IPS DF 19.7 (cell line): Measurements from ENCODE around the gene GPS1.

Experiments used
- DNase-seq: peaks from one replicate; pipeline ENCODE4 v3.0.0-alpha.2; 2013; ENCODE audit warnings: low read depth, low spot score

GPS1 gene

DNA sequence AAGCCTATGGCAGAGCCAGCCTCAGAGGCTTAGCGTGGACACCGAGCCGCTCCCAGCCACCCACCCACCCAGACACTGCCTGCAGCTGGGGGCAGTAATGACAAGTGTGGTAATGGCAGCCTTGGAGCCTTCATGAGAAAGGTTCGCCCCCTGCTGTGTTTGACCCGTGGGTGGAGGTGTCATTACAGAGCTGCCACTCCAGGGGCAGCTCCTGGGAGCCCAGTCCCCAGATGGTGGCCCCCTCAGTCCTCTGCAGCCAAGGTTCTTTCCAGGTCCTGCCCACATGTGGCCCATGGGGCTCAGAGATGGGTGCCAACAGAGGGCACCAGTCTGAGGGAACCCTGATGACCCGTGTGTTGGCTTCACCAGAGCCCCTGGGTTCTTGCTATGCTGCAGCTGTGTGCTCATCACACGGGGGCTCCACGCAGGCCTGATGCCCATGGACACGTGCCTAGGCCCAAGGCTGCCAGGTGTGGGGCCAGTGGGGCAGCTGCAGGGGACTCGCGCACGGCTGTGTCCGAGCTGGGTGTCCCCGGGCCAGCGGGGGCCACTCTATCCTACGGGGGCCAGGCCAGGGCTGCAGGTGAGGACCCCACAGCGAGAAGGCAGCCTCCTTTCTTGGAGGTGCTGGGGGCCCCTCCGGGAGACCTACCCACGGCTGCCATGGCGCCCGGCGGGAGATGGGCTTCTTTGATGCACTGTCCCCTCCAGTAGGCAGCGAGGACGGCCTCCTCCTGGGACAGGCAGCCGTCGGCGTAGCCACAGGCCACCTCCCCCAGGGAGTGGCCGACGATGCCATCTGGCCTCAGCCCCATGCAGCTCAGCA lies 38.2 kb downstream of the GPS1 start:
- DNase-seq, result no peak

DNA sequence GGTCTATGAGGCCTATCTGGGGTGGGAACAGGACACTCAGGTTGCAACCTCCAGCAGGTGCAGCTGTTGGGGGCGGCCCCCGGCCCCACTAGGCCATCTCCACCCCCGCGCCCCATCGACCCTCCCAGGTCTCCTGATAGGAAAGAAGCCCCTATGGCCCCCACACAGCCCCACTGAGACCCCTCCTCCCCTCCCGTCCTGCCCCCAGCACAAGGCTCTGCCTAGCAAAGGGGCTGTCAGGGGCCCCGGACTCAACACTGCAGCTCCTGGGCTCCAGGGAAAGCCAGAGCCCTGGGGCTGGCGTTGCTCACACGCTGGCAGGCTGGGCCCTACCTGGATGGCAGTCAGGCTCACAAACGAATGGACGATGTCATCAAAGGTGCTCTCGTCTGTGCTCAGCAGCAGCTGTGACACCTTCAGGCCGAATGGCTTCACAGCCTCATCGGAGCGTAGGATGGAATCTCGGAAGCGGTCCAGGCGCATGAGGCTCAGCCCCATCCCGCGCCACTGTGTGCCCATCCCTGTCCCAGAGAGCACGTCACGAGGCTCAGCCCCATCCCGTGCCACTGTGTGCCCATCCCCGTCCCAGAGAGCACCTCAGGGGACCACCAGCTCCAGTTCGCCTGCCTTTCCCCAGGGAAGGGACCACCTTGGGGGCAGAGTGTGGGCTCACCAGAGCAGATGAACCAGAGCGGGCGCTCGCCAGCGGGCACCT lies 39.0 kb downstream of the GPS1 start:
- DNase-seq, result no peak

DNA sequence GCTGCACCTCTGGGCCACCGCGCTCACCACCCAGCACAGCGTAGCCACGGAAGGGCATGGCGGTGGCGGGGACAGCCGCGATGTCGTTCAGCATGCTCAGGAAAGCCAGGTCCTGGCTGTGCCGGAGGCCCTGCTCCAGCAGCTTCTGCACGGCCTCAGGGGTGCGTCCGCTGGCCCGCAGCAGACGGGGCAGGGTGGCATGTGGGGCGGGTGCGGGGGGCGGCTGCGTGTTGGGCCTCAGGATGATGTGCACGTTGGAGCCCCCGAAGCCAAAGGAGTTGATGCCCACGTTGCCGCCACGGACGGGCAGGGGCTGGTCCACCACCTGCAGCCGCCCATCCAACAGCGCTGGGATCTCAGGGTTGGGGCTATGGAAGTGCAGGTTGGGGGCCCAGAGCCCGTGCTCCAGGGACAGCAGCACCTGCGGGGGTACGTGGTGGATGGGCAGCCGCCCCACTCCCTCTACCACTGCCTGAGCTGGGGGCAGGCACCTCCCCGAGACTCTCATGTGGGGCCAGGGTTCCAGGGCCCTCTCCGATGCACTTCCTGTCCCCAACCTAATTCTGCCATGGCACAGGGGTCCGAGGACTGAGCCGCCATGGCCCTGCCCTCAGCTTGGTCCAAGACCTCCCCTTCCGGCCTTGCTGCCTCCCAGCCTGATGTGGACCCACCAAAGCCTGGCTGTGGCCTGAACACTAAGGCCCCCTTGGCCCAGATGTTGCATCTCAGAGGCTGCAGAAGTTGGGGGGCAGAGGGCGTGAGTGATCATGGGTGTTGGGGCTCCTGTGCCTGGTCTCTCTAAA lies 39.8 kb downstream of the GPS1 start:
- DNase-seq, result no peak

DNA sequence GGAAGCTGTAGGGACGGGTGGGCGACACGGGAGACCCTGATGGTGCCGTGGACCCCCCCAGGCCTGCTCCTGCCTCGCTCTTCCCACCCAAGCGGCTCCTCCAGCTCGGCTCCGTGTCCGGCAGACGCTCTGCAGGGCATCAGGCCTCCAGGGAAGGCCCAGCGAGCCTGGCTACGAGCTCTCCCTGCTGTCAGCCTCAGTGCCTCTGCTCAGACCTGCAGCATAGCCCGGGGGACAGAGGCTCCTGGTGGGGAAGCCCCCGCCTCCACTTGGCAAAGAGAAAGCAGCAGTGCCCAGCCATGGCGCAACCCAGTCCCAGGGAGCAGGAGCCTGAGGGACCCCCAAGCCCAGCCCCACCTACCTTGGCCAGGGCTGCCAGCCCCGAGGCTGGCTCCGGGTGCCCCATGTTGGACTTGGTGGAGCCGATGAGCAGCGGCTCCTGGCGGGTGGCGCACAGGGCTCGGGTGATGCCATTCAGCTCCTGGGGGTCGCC lies 40.4 kb downstream of the GPS1 start:
- no peak for DNase-seq

DNA sequence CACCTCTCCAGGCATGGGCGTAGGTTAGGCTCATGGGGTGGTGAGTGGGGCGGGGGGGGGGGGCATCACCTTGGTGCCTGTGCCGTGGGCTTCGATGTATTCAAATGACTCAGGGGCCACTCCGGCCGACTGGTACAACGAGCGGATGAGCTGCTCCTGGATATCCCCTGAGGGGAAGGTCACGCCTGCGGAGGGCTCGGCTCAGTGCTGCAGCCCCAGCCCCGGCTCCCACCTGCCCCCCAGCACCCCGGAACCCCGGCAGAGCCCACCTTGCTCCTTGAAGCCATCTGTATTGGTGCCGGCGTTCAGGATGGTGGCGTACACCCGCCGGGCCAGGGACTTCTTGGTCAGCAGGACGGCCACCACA lies 40.9 kb downstream of the GPS1 start:
- DNase-seq, result no peak

DNA sequence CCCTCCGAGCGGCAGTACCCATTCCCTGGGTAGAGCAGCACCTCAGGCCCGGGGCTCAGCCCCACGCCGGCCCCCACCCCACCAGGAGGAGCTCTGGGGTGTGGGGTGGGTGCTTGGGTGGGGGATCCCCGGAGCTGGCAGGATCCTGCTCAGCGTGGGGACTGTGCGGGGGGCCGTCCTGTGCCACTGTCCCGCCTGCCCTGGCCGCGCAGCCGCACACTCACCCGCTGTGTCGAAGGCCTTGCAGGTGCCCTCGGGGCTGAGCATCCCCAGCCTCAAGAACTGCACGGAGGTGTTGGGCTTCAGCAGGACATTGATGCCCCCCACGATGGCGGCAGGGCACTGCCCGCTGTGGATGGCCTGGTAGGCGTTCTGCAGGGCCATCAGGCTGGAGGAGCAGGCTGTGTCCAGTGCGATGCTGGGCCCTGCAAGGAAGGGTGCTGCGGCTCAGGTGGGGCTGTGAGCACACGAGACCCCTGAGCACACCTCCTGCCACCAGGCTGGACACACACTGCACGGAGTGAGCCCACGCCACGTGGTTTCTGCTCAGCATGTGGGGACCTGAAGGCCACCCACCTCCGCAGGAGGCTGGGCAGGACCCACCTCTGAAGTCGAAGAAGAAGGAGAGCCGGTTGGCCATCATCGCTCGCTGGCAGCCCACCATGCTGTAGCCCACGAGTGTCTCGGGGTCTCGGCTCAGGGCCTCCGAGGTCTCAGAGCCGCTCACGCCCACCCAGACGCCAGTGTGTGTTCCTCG lies 41.5 kb downstream of the GPS1 start:
- DNase-seq, result no peak

DNA sequence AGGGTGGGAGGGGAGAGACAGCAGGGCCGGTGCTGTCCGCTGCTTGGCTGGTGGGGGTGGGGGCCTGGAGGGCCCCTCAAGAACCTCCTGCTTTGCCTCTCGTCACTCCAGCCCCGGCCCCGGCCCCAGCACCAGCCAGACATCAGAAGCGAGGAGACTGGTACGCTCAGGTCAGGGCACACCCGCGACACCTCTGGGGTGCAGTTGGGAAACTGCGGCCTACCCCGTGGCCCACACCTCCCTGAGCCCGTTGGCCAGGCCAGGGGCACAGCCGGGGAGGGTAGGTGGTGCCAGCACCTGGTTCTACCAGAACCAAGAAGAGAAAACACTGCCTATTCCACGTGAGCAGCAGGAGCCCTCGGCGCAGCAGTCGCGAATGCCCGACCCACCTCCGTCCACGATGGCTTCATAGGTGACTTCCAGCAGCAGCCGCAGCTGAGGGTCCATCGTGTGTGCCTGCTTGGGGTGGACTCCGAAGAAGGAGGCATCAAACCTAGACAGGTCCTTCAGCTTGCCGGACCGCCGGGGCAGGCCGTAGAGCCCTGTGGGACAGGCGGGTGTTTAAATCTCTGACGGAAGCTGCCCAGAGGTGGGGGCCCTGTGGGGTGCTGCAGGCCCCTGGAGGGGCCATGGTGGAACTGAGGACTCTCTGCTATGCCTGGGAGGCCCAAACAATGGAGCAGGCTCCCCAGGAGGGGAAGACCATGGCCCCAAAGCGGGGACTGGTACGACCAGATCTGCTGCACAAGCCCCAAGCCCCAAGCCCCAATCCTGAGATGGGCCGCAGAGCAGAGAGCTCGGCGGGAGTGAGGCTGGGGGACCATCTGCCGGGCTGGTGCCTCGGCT lies 43.5 kb downstream of the GPS1 start:
- no peak for DNase-seq

DNA sequence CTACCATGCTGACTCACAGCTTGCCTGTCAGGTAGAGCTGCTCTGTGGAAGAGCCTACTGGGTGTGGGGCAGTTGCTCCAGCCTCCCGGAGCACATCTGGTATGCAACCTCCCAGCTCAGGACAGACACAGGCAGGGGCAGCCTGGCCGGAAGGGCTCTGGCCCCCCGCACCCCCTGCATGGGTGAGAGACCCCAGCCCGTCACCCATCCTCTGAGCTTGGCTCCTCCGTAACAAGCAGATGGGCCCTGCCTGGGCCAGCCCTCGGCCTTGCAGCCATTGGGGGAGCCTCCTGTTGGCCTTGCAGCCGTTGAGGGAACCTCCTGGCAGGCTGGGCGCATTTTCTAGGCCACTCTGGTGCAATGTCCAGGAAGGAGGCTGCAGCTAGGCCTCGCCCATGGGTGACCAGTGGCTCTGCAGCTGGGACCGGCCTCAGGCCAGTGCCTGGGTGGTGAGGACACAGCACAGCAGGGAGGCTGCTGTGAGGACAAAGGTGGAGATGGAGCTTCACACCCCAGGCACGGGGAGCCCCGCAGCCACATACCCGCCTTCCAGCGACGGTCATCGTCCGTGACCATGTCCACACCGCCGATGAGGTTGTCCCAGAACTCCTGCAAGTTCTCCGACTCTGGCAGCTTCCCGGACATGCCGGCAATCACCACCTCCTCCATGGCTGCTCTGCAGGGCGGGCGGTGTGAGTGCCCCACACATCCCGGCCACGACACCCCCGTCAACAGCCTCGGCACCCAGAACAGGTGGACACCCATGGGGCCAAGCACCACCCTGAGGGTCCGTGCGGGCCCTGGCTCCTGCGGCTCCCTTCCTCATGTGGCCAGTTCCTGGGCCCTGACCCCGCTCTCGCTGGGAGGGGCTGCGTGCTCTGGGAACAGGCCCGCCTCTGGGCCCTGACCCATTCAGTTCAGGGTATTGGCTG lies 44.3 kb downstream of the GPS1 start:
- DNase-seq, result no peak

DNA sequence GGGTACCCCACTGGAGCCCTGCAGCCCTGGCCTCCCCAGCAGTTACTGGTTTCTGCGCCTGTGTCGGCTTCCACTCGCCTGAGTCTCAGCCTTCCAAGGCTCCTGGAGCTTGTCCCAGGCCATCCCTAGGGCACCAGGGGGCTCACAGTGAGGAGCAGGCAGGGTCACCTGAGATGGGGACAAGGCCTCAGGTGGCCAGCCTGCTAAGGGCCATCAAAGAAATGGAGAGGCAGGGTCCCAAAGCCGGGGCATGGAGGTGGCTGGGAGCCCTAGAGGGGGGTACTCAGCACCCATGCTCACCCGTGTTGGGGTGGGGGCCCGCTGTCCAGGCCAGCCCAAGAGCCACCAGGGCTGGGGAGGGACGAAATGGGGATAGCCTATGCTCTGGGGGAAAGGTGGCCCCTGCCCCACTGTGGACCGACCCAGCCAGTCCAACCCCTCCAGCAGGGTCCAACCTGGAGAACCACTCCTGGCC lies 45.0 kb downstream of the GPS1 start:
- no peak for DNase-seq

DNA sequence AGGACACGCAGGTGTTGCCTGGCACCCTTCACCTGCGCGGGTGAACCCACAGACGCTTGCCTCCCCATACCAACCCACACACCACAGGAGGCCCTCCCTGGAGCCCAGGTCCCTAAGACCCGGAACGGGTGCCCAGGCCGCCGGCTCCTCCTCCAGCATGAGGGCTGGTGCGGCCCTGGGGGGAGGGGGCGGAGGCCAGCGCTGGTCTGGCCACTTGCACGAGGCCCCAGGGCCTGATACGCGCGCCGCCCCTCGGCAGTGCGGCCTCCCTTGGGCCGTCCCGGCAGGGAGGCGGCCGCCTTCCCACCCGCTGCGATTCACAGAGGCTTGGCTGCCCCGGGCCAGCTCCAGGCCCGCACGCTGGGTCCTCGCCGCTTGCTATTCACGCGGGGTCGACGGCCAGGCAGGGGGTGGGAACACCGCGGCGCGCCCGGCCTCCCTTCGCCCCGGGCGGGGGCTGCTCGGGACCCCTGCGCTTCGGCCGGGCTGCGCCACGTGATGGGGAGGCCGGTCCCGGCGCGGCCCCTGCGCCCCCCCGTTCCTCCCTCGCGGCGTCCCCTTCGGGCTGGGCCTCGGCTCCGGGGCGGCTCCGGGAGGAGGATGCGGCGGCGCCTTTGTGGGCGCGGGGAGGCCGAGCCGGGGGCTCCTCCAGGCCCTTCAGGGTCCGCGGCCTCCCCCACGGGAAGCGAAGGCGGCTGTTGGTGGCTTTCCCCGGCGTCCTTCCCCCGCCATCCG lies 45.7 kb downstream of the GPS1 start:
- no peak for DNase-seq

DNA sequence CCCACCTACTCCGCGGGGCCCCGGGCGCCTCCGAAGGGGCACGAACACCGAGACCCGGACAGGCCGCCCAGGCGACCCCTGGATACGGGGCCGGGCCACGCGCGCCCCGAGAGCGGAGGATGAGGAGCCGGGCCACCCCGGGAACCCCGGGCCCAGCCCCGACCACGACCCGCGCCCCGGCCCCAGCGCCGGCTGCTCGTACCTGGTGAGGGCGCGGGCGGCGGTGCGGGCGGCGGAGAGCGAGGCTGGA lies 46.1 kb downstream of the GPS1 start:
- no peak for DNase-seq

DNA sequence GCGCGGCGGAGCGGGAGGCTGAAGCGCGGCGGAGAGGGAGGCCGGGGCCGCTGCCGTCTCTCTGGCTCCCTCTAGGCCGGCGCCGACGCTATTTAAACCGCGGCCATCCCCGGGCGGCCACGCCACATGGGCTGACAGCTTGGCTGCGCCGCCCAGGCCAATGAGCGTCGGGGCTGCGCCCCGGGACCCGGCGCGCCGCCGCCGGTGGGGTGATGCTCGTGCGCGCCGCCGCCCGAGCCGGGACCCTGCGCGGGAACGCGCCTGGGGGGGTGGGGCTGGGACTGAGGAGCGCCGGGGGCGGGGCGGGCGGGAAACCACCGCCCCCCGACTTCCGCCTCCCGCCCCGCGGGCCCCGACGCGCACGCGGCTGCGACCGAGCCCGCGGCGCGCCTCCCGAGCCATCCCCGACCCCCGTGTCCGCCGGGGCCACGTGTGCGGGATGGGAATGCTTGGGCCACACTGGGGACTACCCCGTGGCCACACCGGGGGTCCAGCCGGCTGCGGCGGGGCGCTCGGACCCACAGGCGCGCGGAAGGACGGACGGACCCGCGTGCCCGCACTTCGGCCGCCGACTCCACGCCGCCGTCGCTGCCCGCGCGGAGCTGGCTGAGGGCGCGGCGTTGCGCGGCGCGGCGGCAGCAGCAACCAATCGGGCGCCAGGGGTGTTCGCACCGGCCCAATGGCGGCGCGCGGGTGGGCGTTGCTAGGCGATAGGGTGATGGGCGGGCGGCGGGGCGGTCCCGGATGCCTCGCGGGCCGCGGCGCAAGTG lies 46.7 kb downstream of the GPS1 start, which contains the start of gene FASN:
TSS of gene FASN (minus strand) at position 68 of the 770 bp plus-strand sequence. CDS start 1,791 bp downstream, outside the sequence.
- DNase-seq, result peak; percentile 42

DNA sequence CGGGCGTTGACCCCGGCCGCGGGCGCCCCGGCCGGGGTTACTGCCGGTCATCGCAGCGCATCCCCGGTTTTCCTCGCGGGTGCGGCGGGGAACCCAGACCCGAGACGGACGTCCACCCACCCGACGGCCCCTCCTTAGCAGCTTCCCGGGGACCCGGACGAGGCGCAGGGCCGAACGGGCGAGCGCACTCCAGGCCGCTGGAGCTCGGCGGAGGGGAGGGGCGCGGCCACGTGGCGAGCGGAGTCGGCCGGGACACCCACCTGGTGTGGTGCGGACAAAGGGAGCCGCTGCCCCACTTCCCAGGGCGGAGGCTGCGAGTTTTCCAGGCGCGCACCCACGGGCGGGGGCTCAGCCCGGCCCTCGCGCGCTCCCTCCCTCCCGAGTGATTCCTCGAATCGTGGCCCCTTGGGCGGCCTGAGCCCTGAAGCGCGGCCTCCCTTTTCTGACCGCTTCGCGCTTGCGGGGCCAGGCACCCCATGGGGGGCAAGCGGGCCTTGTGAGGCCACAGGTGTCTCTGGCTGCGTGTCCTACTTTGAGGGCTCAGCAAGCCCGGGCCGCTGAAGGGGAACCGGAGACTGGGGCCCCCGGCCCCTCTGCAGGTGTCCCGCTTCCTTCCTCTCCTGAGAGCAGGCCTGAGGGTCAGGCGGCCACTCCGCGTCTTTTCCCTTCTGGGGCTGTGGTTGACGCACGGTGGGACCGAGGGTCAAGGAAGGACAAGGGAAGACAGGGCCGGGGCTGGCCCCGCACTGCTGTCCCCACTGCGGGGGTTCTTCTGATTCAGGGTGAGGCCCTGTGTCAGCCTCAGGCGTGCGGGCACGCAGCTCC lies 47.5 kb downstream of the GPS1 start:
- no peak for DNase-seq

DNA sequence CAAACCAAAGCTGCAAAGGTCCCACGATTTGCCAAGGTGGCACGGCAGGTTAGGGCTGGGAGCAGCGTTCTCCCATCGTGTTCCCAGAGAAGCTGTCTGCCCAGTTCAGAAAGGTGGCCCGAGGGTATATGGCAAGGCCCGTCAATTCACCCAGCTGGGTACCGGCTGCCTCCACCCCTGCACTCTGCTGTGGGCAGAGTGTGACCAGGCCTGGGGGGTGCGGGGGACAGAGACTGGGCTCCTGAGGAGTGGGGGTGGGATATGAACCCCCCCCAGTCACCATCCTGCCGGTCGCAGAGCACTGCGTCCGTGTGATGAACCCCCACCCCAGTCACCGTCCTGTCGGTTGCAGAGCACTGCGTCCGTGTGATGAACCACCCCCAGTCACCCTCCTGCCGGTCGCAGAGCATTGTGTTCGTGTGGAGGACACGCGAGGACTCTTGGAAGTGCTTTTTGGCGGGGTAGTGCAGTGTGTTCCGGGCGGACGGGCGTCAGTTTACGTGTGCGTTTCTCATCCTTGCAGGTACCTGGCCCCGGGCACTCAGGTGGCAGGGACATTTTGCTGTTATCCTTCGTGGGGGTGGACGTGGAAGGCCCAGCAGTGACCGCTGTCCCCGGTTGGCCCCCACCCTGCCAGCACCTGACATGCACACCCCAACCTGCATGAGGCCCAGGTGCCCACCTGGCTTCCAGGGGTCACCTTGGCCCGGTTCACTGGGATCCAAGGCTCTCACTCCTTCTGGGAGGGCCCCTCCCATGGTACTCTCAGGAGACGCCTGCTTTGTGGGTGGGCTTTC lies 49.0 kb downstream of the GPS1 start:
- DNase-seq, result no peak

DNA sequence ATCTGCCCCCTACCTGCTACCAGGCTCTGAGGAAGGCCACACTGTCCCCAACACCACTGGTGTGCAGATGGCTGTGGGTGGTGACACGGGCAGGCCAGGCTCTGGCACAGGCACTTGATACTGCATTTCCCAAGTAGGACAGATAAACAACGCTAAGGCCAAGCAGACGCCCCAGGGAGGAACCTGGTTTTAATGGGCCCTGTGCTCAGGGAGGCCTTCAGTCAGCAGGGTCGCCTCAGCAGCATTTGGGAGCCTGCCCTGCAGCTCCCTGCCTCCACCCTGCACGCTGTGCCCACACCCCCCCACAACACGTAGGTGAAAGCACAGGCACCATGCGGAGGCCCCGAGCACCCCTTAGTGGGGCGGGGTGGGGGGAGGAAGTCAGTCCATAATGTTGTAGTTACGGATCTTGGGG lies 49.6 kb downstream of the GPS1 start:
- no peak for DNase-seq
